Fibroblast of lung (primary cell): ENCODE results near the gene PRPS1L1.

ENCODE experiments used
- CTCF ChIP-seq, 2 donors: IDR thresholded peaks in 1 of 2; conservative IDR thresholded peaks in 1 of 2; 1 replicate in 1 of 2; 2 replicates in 1 of 2; pipeline ENCODE4 v1.5.1; 2011 to 2012; ENCODE audit warnings: low read length in 2 of 2, control low read depth in 1 of 2, inconsistent platforms in 1 of 2, low read depth in 1 of 2, mild to moderate bottlenecking in 1 of 2
- EZH2 ChIP-seq: IDR thresholded peaks from 2 replicates; pipeline ENCODE4 v1.5.1; 2012; ENCODE audit warnings: low read length, control low read depth, mild to moderate bottlenecking; ENCODE audit errors: missing control alignments

GRCh38 chr7:17984288-17984687, 43.4 kb downstream of the PRPS1L1 start:
- TF ChIP-seq CTCF (conservative IDR thresholded peaks at IDR 0.05 in 1 of 2, IDR thresholded peaks at IDR 0.05 in 1 of 2; ENCODE audit: low read depth in 1 of 2, low read length in 2 of 2) (no peak), EZH2 (no peak)
